NCI-H1105 treated with DMSO at 0.1 percent for 48 hours (cell line): ENCODE results near the gene LDAH.

ENCODE experiments used
- DNase-seq: peaks from one replicate; lab custom pipeline; 2025; lab: John Stamatoyannopoulos, UW

LDAH gene

DNA sequence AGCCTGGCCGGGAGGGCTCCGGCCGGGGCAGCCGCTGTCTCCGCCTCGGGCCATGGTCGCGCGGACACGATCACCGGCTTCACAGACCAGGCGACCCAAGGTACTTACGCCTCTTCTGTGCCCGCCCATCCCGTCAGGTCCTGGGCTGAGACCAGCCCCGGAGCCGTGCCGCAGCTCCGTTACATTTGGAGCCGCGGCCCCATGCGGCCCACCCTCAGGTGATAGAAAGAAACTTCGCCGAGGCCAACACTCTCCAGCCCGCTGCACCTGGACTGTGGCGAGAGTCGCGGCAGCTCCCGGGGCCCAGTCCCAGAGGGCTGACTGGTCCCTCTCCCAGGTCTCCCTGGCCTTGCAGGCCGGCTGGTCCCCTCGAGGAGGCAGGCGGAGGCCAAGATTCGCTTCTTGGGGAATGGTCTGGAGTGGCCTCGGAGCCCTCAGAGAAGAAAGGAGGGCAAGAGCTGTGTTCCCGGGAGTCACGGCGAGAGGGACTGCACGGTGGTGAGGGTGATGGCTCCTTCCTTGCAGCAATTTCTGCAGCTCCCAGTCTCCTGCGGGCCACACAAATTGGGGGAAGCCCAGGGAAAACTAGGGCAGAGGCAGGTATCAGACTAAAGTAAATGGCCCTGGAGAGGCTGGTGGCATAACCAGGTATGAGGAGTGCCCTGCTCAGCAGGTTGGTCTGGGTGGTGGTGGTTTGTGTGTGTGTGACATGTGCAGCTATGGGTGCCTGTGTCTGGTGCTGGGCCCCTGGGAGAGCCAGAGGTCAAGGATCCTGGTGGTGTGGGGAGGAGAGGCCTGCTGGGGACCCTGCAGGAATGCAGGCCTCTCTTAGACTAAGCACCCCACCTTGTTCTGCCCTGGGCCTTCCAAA is 155.1 kb downstream of the LDAH start:
- no peak for DNase-seq

DNA sequence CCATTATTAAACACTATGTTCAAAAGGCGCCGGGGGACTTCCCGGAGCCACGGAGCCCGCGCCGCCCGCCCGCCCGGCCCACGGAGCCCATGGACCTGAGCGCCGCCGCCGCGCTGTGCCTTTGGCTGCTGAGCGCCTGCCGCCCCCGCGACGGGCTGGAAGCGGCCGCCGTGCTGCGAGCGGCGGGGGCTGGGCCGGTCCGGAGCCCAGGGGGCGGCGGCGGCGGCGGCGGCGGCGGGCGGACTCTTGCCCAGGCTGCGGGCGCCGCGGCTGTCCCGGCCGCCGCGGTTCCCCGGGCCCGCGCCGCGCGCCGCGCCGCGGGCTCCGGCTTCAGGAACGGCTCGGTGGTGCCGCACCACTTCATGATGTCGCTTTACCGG is 155.8 kb downstream of the LDAH start:
- DNase-seq, result no peak

DNA sequence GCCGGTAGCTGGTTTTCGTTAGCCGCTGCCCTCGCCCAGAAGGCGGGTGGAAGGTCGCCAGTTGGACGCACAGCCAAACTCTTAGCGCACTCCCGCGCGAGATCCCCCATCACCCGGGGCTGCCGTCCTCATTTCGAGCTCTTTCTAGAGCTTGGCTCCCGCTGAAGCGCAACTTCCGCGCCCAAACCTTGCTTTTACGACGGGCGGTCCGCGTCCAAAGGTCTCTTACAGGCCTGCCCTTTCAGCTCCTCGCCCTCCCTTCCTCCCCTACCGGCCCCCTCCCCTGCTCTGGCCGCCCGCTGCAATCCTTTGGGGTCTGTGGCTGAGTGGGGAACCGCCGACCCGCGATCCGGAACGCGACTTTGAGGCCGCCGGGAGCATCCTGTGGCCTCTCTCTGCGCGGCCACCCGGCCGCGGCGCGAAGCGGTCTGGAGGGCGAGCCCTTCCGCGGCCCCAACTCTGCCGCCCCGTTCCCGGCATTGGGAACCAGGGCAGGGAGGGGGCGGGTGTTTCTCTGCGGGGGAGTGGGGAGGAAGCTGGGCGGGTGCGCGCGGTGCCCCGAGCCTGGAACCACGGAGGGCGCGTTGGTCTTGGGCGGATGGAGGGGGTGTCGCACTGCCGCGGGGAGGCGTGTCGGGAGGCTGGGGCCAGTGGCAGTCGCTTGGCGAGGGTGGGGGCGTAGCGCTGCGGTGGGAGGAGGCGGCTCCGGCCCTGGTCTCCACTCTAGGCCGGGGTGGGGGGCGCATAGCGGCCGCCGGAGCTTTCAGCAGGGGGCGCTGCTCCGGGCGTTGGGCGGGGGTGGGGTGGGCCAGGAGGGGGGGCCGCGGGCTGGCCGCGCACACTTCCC is 156.4 kb downstream of the LDAH start, which contains the start of gene GDF7:
GDF7 (plus strand) TSS at position 841 of the 847 bp plus-strand sequence. CDS start 96 bp downstream, outside the sequence.
- no peak for DNase-seq

DNA sequence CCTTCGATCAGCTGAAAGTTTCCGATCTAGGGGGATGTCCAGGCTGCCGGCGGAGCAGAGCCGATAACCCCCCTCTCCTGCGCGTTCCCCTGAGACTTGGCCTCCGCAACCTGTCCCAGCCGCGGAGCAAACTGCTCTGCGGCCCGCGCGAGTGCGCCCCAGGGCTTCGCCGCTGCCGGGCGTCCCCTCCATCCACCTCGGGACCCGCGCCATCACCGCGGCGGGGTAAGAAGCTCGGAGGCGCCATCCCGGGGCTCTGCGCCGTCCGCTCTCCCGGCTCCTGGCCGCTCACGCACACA is 156.9 kb downstream of the LDAH start:
- peak; percentile 17 for DNase-seq

DNA sequence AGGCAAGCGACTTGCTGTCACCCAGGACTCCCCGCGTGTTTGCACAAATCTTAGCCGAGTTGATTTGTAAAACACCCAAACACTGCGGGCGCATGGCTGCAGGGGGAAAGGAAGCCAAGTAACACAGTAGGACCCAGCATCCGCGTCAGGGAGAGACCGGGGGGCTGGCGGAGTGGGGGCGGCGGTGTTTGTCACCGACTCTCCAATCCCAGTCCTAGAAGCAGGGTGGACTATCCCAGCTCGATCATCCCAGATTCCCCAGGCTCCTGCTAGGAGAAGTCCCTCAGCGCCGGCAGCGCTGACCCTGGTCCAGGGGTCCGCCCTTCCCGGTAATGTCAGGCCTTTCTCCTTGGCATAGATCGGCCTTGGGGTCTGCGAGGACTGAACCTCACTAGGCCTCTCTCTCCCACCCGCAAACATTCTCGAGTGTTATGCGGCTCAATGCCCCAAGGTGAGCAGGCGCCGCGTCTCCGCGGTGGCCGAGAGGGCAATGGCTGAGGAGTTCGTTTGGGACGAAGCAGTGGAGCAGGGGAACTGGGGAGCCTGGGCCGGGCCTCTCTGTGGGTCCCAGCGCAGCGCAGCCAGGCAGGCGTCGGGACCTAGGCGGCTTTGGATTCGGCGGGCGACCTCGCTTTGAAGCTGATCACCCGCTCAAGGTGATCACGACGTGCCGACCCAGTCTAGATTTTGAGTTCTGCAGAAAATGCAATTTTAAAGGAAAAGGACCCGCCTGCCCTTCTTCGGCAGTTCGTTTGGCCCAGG is 157.5 kb downstream of the LDAH start:
- DNase-seq, result no peak

DNA sequence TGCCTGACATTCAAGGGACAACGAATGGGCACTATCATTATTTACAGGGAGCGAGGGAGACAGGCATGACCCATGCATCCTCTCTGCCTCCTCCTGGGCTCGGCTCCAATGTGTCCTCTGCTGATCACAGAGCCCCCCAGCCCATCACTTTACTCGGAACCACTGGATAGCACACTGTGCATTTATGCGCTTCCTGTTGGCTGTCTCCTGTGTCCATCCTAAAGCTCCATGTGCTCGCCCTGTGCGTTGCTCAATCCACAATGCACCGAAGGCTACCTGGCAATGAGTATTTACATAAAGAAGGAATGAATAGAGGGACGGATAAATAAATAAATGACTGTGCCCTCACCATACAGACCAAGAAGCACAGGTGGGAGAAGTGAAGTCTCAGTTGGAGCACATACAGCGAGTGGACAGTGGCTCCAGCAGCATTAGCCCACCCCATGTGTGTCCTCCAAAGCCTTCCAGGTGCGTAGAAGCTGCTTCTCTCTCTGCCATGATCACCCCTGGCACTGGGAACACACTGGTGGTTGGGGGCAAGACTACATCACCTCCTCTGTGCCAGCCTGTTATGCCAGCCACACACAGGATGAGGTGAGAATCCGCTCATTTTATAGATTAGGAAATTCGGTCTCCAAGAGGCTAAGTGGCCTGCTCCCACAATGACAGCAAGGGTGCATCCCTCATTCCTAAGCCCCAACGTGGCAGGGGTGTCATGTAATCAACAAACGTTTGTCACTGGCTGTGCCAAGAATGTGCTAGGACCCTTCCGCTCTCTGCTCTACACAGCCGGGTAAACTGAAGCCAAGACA is 158.3 kb downstream of the LDAH start:
- DNase-seq, result no peak

DNA sequence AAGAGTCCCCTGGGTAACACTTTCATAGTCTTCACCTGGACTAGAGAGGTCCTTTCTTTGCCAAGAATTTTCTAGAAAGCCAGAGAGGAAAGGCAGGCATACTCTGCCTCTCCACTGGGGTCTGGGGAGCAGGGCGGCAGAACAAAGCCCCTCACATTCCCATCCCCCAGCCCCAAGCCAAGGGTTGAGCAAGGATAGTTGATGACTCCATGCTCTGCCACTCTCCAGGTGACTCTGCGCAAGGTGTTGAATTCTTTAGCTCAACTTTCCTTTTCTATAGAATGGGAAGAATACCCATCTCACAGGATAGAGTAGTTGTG is 158.9 kb downstream of the LDAH start:
- DNase-seq, result no peak

DNA sequence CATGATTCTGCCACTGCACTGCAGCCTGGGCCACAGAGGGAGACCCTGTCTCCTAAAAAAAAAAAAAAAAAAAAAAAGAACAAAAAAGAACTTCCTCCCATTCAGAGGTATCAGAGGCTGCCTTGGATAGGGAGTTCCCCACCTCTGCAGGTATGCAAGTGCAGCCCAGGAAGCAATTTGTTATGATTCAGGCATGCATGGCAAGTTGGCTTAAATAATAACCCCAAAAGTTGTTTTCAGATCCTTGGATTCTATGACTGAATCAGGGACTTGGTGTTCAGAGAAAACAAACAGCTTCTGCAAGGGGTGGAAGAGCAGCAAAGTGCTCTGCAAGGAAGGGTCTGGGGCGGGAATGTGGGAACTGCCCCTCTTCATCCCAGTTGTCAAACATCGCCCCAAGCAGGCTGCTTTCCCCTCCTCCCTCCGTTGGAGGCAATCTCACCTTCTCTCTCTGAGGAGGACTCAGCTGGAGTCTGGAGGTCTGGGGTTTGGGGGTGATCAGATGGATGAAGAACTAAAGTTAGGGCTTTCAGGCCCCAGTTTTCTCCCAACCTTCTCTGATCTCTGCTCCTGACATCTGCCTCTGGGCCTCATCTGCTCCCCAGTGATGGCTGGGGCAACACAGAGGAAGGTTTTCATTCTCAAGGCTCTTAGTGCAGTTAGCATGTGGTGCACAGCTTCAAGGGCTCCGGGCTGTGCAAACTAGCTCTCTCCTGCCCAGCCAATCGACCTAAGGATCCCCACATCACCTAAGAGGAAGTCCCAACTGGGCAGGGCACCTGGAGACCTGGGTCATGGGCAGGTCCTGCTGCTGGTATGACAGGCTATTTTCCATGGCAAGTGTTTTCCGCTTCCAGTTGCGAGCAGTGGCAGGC is 159.5 kb downstream of the LDAH start:
- DNase-seq, result no peak

DNA sequence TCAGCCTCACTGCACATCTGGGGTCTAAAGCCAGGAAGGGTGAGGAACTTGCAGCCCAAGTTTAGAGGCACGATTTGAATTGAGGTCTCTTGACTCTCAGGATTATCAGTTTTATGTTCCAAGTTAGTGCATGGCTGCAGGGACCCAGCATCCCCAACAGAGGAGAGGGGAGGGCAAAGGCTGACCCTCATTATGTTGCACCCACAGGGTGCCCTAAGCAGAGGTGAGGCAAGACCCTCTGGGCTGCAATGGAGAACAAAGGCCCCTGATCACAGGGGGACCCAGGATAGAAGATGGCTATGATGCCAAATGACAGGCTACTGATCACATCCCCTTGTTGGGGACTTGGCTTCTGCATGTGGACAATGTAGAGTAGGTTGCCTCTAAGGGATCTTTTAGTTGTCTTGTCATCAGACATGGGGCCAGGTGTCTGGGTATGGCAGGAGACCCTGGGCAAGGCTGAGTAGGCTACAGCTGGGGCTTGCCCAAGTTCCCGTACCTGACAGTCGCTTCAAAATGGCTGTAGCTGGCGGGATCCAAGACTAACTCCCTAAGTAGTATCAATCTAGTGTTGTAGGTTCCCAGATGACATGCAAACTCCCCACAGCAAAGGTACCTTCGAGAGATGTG is 160.5 kb downstream of the LDAH start:
- DNase-seq, result no peak

DNA sequence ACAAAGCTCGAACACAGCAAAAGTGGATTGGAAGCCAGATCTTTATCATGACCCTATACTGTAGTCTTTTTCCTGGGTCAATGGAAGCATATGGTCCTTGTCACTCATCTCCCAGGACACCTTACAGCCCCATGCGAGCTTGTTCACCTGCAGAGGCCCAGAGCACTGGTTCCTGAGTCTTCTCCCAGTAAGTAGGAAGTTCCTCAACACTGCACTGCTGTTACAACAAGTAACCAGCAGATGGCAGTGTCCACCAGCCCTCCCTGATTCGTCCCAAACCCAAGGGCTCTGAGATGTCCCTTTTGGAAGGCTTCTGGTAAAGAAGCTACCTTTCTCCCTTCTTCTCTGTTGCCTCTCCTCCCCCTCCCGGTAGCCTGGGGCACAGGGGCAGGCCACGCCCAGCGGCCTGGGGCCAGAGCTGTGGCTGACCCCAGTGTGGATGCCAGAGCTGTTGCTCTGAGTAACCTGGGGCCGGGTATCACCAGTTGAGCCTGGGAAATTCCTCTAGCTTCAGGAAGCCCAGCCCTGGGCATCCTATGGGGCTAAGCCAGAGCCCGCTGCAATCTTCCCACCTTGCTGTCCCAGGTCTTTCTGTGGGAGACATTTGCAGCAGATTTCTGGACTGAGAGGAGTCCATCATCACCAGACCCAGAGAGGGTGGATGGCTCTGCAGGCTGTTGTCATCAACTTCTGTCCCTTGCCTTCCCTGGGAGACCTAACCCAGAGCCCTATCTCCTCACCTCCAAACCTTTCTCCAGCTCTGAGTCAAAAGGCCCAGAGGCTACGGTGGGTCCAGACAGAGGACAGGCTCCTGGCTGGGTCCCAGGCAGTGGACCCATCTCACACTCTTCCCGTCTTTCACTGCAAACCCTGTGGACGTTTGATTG is 161.2 kb downstream of the LDAH start:
- peak; percentile 41 for DNase-seq

DNA sequence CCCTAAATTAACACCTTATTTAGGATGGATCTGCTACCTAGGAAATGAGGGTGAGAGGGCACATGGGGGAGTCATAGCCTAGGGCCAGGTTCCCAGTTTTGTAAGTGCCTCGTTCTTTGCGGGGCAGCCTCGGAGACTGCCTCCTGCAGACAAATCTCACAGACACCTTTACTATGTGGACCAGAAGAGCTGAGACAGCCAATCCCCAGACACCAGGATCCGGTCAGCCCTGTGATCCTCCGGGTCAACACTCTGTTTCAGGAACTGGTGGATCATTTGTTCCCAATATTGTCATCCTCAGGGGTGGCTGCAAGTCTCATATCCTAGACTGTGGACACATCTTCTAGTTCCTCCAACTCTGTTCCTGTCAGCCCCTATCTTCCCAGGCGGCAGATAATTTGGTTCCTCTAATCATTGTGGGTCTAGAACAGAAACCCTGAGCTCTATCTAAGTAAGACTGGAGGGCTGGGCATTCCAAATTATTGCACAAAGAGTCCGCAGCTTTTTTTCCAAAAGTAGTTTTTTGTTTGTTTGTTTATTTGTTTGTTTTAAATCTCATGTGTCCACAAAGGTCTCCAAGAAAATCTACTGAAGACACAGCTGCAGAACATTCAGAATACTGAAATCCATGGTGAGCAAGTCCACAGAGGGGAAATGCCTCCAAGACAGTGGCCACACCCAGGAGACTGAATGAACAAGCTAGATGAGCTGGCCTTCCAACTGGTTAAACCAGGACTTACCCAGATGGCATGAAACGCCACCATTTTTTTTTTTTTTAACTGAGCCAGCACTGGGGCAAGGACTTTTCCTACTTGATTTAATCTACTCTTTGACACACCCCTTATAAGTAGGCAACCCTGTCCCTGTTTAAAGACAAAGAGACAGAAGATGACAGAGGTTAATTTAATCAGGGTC is 162.1 kb downstream of the LDAH start:
- DNase-seq, result no peak

DNA sequence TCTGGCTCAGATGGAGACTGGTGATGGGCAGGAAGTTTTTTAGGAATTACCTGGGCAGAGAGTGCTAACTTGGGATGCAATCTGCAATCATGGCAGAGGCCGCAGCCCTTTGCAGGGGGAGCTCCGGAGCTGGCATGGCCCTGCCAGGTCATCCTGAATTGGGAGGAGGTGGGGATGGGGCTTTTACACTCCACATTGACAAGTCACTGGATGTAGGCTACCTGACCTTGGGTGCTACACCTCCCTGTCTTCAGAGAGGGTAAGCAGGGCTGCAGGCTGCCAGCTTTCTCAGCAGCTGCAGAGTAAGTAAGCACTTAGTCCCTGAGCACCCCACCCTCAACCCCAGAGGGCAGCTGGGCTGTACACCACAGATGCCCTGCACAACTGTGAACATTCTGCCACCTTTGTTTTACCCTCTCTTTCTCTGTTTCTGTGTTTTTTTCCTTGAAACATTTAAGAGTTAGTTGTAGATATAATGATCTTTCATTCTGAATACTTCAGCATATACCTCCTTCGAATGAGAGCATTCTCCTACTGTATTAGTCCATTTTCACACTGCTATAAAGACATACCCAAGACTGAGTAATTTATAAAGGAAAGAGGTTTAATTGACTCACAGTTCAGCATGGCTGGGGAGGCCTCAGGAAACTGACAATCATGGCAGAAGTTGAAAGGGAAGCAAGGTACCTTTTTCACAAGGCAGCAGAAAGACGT is 165.2 kb downstream of the LDAH start:
- DNase-seq, result no peak

DNA sequence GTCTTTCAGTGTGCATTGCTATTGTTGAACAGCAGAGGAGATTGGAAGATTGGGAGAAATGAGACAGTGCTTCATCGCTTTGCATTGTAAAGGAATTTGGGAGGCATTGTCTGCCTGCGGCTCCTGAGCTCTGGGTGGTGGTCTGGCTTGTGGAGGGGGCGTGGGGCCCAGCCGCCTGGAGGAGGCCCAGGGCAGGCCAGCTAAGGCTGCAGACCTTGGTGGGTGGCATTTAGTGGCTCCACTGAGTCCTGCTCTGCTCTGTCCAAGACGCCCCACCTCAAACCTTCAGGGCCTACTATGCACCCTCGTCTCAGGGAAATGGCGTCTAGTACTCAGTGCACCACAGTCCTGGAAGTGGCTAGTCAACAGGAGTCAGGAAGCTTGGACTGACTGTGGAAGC is 166.3 kb downstream of the LDAH start:
- DNase-seq, result no peak

DNA sequence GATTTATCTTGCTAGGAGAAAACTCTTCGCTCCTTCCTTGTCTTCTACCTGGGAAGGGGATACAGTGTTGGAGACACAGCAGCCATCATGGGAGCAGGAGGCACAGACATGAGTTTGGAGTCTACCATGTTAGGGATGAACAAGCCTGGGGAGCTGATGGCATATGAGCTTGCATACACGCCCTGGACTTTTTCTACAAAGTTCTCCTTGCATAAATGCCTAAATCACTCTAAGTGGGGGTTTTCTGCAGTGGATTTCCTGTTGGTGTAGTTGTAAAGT is 168.4 kb downstream of the LDAH start:
- DNase-seq, result no peak

DNA sequence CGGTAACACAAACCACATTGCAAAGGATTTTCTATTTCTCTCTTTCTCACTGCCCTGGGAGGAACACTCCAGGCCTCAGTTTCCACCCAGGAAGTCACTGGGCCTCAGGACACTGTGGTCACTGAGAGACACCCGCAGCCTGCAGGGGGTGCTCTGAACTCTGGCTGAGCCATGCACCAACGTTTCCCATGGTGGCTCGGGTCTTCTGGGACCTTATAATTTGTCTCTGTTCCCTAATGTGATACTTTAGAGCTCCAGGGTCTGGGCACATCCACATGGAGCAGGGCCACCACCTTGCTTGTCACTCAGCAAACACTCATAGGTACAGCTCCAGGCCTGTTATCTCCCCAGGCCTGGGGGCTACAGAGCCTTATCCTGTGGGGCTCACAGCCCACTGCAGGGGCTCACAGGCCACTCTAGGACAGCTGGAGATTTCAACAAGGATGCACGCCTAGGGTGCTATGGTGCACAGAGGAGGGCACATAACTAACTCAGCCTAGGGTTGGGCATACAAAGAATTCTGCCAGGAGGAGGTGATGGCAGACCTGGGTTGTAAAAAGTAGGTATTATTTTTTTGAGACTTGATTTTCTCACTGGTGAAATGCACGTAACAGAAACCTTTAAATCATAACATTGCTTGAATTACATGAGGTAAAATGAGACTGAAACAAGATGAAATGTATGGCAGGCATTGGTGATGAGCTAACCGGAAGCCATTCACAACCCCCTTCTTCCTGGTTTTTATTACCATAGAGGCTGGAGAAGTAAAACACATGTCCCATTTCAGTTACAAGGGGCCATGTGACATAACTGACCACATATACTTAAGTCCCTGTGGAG is 169.0 kb downstream of the LDAH start:
- no peak for DNase-seq

DNA sequence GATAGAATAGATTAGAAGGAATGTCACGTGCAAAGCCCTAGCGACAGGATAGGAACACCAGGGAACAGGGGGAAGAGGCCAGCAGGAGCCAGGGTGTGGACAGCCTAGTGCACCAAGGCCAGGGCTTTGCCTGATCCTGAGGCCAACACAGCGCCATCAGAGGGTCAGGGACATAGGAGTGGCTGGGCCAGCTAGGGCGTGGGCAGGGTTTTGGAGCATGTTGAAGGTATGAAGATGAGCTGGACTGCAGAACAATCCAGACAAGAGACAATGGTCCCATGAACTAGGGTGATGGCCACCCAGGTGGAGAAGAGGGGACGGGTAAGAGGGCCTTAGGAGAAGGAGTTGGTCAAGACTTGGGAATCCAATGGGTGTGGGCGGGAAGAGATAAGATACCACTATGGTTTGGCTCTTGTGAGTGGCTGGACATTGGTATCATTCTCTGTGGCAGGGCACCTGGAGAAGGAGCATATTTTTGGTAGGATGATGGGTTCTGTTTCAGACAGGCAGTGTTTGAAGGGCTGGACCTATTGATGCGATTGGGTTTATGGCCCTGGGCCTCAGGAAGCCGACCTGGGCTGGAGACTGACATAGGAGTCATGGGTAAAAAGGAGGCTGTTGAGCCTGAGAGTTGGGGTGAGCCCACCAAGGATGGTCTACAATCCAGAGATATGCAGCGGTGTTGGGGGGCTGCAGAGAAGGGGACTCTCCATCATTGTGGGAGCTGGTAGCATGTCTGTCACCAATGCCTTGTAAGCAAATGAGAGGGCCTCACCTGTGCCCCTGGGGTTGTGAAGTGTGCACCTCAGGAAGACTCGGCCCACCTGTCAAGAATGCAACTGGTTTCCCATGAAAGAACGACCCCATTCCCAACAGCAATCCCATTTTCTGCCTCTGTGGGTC is 170.0 kb downstream of the LDAH start:
- DNase-seq, result no peak
